Measurements from ENCODE around the gene NR2F1-AS1.

NR2F1-AS1 gene

GRCh38 chr5:93589152-93589828 lies 8.3 kb upstream of the NR2F1-AS1 start:
- no peak for DNase-seq (ENCODE audit: low read depth in 2 of 2)

- DNase-seq (ENCODE audit: low read depth in 2 of 2): no peak
Observed at GRCh38 chr5:93588352-93589151, 7.5 kb upstream of the NR2F1-AS1 start.

- no peak for DNase-seq (ENCODE audit: low read depth in 2 of 2)
Observed at GRCh38 chr5:93587597-93588351, 6.8 kb upstream of the NR2F1-AS1 start.

- no peak for DNase-seq (ENCODE audit: low read depth in 2 of 2)
Observed at GRCh38 chr5:93586736-93587596, 5.9 kb upstream of the NR2F1-AS1 start.

GRCh38 chr5:93585767-93586385 lies 4.9 kb upstream of the NR2F1-AS1 start:
- no peak for DNase-seq (ENCODE audit: low read depth in 2 of 2)

GRCh38 chr5:93585041-93585766 lies 4.2 kb upstream of the NR2F1-AS1 start:
- DNase-seq (ENCODE audit: low read depth in 2 of 2): no peak

GRCh38 chr5:93584596-93585040 lies 3.6 kb upstream of the NR2F1-AS1 start:
- no peak for DNase-seq (ENCODE audit: low read depth in 2 of 2)

- no peak for DNase-seq (ENCODE audit: low read depth in 2 of 2)
Observed at GRCh38 chr5:93583768-93584595, 3.0 kb upstream of the NR2F1-AS1 start.

- no peak for DNase-seq (ENCODE audit: low read depth in 2 of 2)
Observed at GRCh38 chr5:93583439-93583767, 2.4 kb upstream of the NR2F1-AS1 start.

GRCh38 chr5:93582677-93583438 lies 1.8 kb upstream of the NR2F1-AS1 start, which contains the start of gene NR2F1:
Gene NR2F1, plus strand, starts transcription at chr5:93583222. Its CDS starts 1,802 bp downstream, at chr5:93585024.
- peak in 1 of 2 experiments; percentile 35 for DNase-seq (ENCODE audit: low read depth in 2 of 2)

GRCh38 chr5:93582167-93582462 lies 1.1 kb upstream of the NR2F1-AS1 start:
- no peak for DNase-seq (ENCODE audit: low read depth in 2 of 2)

- no peak for DNase-seq (ENCODE audit: low read depth in 2 of 2)
Observed at GRCh38 chr5:93580063-93580926, 724 bp downstream of the NR2F1-AS1 start.

- no peak for DNase-seq (ENCODE audit: low read depth in 2 of 2)
Observed at GRCh38 chr5:93579692-93580062, 1.3 kb downstream of the NR2F1-AS1 start.

- DNase-seq (ENCODE audit: low read depth in 2 of 2): no peak
Observed at GRCh38 chr5:93578813-93579691, 2.0 kb downstream of the NR2F1-AS1 start.

- DNase-seq (ENCODE audit: low read depth in 2 of 2): no peak
Observed at GRCh38 chr5:93577854-93578812, 2.9 kb downstream of the NR2F1-AS1 start.

Data from fibroblast of skin of left biceps (primary cell).